ENCODE results near the gene SPCS2.

Gene SPCS2

DNA sequence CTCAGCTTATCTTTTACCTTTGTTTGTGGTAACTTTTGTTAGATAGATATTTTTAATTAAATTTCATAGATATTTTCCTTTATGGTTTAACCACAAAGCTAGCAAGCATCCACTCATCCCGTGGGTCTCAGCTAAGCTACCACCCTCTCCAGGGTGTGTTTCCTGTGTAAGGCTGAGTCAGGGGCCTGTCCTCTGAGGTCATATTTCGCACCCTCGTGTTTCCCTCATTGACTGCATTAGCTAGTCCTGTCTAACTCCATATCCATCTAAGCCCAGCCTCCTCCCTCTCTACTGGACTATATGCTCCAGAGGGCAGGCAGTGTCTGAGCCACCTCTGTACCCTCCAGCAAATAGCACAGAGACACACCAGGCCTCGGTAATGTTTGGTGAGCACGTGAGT is 16.9 kb upstream of the SPCS2 start:
- Histone ChIP-seq H2AFZ (ENCODE audit: low read length, unreplicated experiment) (peak overlapping the region; percentile 15), H3K27ac (ENCODE audit: low read depth, low read length) (peak overlapping the region; percentile 46), H3K4me1 (ENCODE audit: control insufficient read depth, insufficient read depth, low read length, unreplicated experiment) (peaks cover 18% of the 10 kb centered on the region), H3K4me3 (ENCODE audit: low read depth, low read length) (no peak overlapping the region), H3K79me2 (ENCODE audit: control insufficient read depth, insufficient read depth, low read length, unreplicated experiment) (no peaks in the 10 kb centered on the region), H3K36me3 (ENCODE audit: insufficient read depth, low read length) (peaks cover 5% of the 10 kb centered on the region; the same call in 1 of the 2 replicates), H3K27me3 (ENCODE audit: insufficient read depth, low read length) (no peaks in the 10 kb centered on the region)

GRCh38 chr11:74932797-74933196 is 16.3 kb upstream of the SPCS2 start:
- Histone ChIP-seq H3K4me1 (ENCODE audit: control insufficient read depth, insufficient read depth, low read length, unreplicated experiment) (peaks cover 25% of the 10 kb centered on the region), H3K27me3 (ENCODE audit: insufficient read depth, low read length) (no peaks in the 10 kb centered on the region), H3K36me3 (ENCODE audit: insufficient read depth, low read length) (peaks cover 5% of the 10 kb centered on the region; the same call in 1 of the 2 replicates), H3K4me3 (ENCODE audit: low read depth, low read length) (no peak overlapping the region), H3K79me2 (ENCODE audit: control insufficient read depth, insufficient read depth, low read length, unreplicated experiment) (no peaks in the 10 kb centered on the region), H3K27ac (ENCODE audit: low read depth, low read length) (peak overlapping the region; percentile 46), H2AFZ (ENCODE audit: low read length, unreplicated experiment) (no peak overlapping the region)

GRCh38 chr11:74933765-74934164 is 15.3 kb upstream of the SPCS2 start:
- peaks cover 34% of the 10 kb centered on the region for H3K4me1 ChIP-seq (ENCODE audit: control insufficient read depth, insufficient read depth, low read length, unreplicated experiment)

DNA sequence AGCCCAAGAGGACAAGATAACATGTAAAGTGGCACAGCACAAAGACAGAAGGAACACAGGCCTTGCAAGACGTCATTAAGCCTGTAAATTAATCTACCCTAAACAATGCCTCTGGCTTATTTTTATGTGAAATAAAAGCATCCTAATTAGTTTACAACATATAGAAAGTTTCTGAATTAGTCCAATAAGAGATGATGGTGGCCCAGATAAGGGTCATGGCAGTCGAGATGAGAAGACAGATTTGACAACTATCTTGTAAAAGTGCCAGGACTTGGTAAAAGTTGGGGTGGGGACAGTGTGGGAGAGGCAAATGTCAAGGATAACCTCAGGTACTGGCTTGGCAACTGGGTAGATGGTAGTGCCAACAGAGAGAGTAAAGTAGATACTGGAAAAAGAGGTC is 13.8 kb upstream of the SPCS2 start:
- peaks cover 5% of the 10 kb centered on the region; the same call in 1 of the 2 replicates for H3K36me3 ChIP-seq (ENCODE audit: insufficient read depth, low read length)
- no peak overlapping the region for H3K27ac ChIP-seq (ENCODE audit: low read depth, low read length)
- no peaks in the 10 kb centered on the region for H3K27me3 ChIP-seq (ENCODE audit: insufficient read depth, low read length)
- no peak overlapping the region for H2AFZ ChIP-seq (ENCODE audit: low read length, unreplicated experiment)
- no peak overlapping the region for H3K4me3 ChIP-seq (ENCODE audit: low read depth, low read length)
- peaks cover 36% of the 10 kb centered on the region for H3K4me1 ChIP-seq (ENCODE audit: control insufficient read depth, insufficient read depth, low read length, unreplicated experiment)
- no peaks in the 10 kb centered on the region for H3K79me2 ChIP-seq (ENCODE audit: control insufficient read depth, insufficient read depth, low read length, unreplicated experiment)

More at GRCh38 chr11:74933765-74934164, 15.3 kb upstream of the SPCS2 start:
- Histone ChIP-seq H3K27me3 (ENCODE audit: insufficient read depth, low read length) (no peaks in the 10 kb centered on the region), H3K27ac (ENCODE audit: low read depth, low read length) (no peak overlapping the region), H2AFZ (ENCODE audit: low read length, unreplicated experiment) (no peak overlapping the region), H3K4me3 (ENCODE audit: low read depth, low read length) (no peak overlapping the region), H3K36me3 (ENCODE audit: insufficient read depth, low read length) (peaks cover 5% of the 10 kb centered on the region; the same call in 1 of the 2 replicates), H3K79me2 (ENCODE audit: control insufficient read depth, insufficient read depth, low read length, unreplicated experiment) (no peaks in the 10 kb centered on the region)

DNA sequence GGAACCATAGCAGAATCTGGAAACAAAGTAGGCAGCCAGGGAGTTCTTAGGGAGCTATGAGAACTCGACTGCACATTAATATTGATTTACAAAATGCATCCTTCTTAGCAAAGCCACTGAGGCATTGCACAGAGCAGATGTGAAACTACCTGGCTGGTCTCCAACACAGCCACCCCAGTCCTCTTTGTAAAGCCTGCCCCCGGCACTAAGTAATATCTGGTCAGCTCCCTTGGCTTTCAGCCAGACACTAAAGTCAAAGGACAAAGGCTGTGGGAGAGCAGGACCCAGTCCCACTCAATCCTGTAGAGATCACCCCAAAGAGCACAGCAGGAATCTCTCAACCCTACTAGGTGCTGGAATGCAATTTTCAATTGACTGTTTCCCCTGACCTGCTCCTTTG is 13.0 kb upstream of the SPCS2 start:
- H3K27me3 ChIP-seq (ENCODE audit: insufficient read depth, low read length), result no peaks in the 10 kb centered on the region
- peaks cover 36% of the 10 kb centered on the region for H3K4me1 ChIP-seq (ENCODE audit: control insufficient read depth, insufficient read depth, low read length, unreplicated experiment)
- H3K36me3 ChIP-seq (ENCODE audit: insufficient read depth, low read length), result peaks cover 5% of the 10 kb centered on the region; the same call in 1 of the 2 replicates
- no peaks in the 10 kb centered on the region for H3K79me2 ChIP-seq (ENCODE audit: control insufficient read depth, insufficient read depth, low read length, unreplicated experiment)
- H3K4me3 ChIP-seq (ENCODE audit: low read depth, low read length), result no peak overlapping the region
- H2AFZ ChIP-seq (ENCODE audit: low read length, unreplicated experiment), result no peak overlapping the region
- H3K27ac ChIP-seq (ENCODE audit: low read depth, low read length), result no peak overlapping the region

GRCh38 chr11:74936976-74937375 is 12.1 kb upstream of the SPCS2 start:
- peak overlapping the region; percentile 60; the same call in 1 of the 2 replicates for H3K27ac ChIP-seq (ENCODE audit: low read depth, low read length)
- no peak overlapping the region for H2AFZ ChIP-seq (ENCODE audit: low read length, unreplicated experiment)
- peaks cover 33% of the 10 kb centered on the region for H3K4me1 ChIP-seq (ENCODE audit: control insufficient read depth, insufficient read depth, low read length, unreplicated experiment)
- no peaks in the 10 kb centered on the region for H3K79me2 ChIP-seq (ENCODE audit: control insufficient read depth, insufficient read depth, low read length, unreplicated experiment)
- H3K4me3 ChIP-seq (ENCODE audit: low read depth, low read length), result no peak overlapping the region
- no peaks in the 10 kb centered on the region for H3K27me3 ChIP-seq (ENCODE audit: insufficient read depth, low read length)
- peaks cover 5% of the 10 kb centered on the region; the same call in 1 of the 2 replicates for H3K36me3 ChIP-seq (ENCODE audit: insufficient read depth, low read length)

DNA sequence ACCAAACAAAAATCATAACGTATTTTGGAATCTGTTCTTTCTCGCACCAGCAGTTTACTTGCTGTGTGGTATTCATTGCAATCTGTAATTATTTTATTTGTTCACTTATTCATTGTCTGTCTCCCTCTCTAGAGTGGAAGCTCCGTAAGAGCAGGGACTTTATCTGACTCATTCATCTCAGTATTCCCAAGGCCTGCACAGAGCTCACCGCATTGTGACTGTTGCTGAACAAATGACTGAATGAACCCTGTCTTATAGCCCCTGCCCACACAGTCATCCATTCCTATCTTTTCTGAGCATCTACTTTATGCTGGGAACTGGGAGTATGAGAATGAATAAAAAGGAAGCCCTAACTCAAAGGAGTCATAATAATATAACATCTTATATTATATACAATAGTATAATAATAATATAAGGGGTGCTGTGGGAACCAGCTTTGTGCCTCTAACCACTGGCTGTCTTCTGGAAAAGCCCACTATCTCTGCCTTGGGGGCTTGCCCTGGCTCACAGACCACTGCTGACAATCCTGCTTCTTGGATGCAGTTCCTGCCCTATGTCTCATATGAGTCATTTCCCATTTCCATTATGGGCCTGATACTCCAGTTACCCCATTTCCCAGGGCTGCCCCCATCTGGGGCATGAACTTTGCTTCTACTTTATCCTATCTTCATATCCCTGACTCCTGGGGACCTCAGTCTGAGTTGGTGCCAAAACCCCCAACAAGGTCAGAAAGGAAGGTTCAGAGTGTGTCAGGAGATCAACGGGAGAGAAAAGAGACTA is 11.2 kb upstream of the SPCS2 start:
- no peaks in the 10 kb centered on the region for H3K79me2 ChIP-seq (ENCODE audit: control insufficient read depth, insufficient read depth, low read length, unreplicated experiment)
- H3K27me3 ChIP-seq (ENCODE audit: insufficient read depth, low read length), result no peaks in the 10 kb centered on the region
- H3K36me3 ChIP-seq (ENCODE audit: insufficient read depth, low read length), result peaks cover 5% of the 10 kb centered on the region; the same call in 1 of the 2 replicates
- peaks cover 33% of the 10 kb centered on the region for H3K4me1 ChIP-seq (ENCODE audit: control insufficient read depth, insufficient read depth, low read length, unreplicated experiment)
- no peak overlapping the region for H2AFZ ChIP-seq (ENCODE audit: low read length, unreplicated experiment)
- H3K4me3 ChIP-seq (ENCODE audit: low read depth, low read length), result no peak overlapping the region
- peak overlapping the region; percentile 60 for H3K27ac ChIP-seq (ENCODE audit: low read depth, low read length)

DNA sequence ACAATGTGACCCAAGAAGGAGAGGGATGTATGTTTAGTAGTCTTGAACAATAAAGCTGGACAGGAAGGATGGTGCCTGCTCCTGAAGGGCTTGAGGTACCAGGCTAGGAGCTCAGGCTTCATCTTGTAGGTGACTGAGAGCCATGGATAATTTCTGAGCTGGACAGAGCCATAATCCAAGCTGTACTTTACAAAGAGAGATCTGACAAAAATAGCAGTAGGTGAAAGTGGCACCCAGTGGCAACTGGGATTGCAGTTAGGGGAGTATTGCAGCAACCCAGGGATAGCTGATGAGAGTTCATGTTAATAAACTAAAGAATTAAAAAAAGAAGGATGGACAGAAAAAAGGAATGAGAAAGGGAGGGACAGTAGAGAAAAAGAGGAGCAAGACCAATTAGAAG is 7.6 kb upstream of the SPCS2 start:
- no peak overlapping the region for H2AFZ ChIP-seq (ENCODE audit: low read length, unreplicated experiment)
- H3K27me3 ChIP-seq (ENCODE audit: insufficient read depth, low read length), result no peaks in the 10 kb centered on the region
- peaks cover 51% of the 10 kb centered on the region for H3K4me1 ChIP-seq (ENCODE audit: control insufficient read depth, insufficient read depth, low read length, unreplicated experiment)
- H3K4me3 ChIP-seq (ENCODE audit: low read depth, low read length), result no peak overlapping the region
- H3K36me3 ChIP-seq (ENCODE audit: insufficient read depth, low read length), result peaks cover 4% of the 10 kb centered on the region; the same call in 1 of the 2 replicates
- H3K79me2 ChIP-seq (ENCODE audit: control insufficient read depth, insufficient read depth, low read length, unreplicated experiment), result no peaks in the 10 kb centered on the region
- no peak overlapping the region for H3K27ac ChIP-seq (ENCODE audit: low read depth, low read length)

- no peak overlapping the region for H3K4me3 ChIP-seq (ENCODE audit: low read depth, low read length)
- H3K4me1 ChIP-seq (ENCODE audit: control insufficient read depth, insufficient read depth, low read length, unreplicated experiment), result peaks cover 47% of the 10 kb centered on the region
- peak overlapping the region; percentile 73 for H3K27ac ChIP-seq (ENCODE audit: low read depth, low read length)
- no peak overlapping the region for H2AFZ ChIP-seq (ENCODE audit: low read length, unreplicated experiment)
- no peaks in the 10 kb centered on the region for H3K79me2 ChIP-seq (ENCODE audit: control insufficient read depth, insufficient read depth, low read length, unreplicated experiment)
- no peaks in the 10 kb centered on the region for H3K27me3 ChIP-seq (ENCODE audit: insufficient read depth, low read length)
- H3K36me3 ChIP-seq (ENCODE audit: insufficient read depth, low read length), result no peaks in the 10 kb centered on the region; the same call in 1 of the 2 replicates
Observed at GRCh38 chr11:74942073-74942759, 6.8 kb upstream of the SPCS2 start.

- Histone ChIP-seq H3K36me3 (ENCODE audit: insufficient read depth, low read length) (peaks cover 10% of the 10 kb centered on the region; the same call in 1 of the 2 replicates), H2AFZ (ENCODE audit: low read length, unreplicated experiment) (peak overlapping the region; percentile 99), H3K4me1 (ENCODE audit: control insufficient read depth, insufficient read depth, low read length, unreplicated experiment) (peaks cover 28% of the 10 kb centered on the region), H3K27ac (ENCODE audit: low read depth, low read length) (0 out of 2 replicates have a peak overlapping the region, but pooled peaks have one; percentile 14), H3K27me3 (ENCODE audit: insufficient read depth, low read length) (no peaks in the 10 kb centered on the region), H3K4me3 (ENCODE audit: low read depth, low read length) (peak overlapping the region; percentile 100), H3K79me2 (ENCODE audit: control insufficient read depth, insufficient read depth, low read length, unreplicated experiment) (peaks cover 48% of the 10 kb centered on the region)
Observed at GRCh38 chr11:74948546-74948897, 544 bp upstream of the SPCS2 start.

Data from ACC112 (cell line).